ENCODE results near the gene RNF150. TPM values are rescaled to one million over a fixed set of nuclear protein-coding genes. Genes with fewer than 3 reads are reported as not detected.

Gene RNF150
- total RNA-seq, 2 donors from 2014 or later, result 11.7 to 12.3 TPM

- WGBS, result 62% methylated on average over 2 of the region's 2 CpGs
- TF ChIP-seq CTCF (IDR thresholded peaks at IDR 0.05) (no peak), POLR2AphosphoS5 (IDR thresholded peaks at IDR 0.05) (no peak), POLR2A (IDR thresholded peaks at IDR 0.05) (no peak)
- Histone ChIP-seq H3K36me3 (no peaks in the 10 kb centered on the region), H3K4me3 (no peak overlapping the region), H3K27ac (no peak overlapping the region), H3K4me1 (replicated peaks) (no peaks in the 10 kb centered on the region), H3K27me3 (replicated peaks; ENCODE audit: insufficient read depth) (no peaks in the 10 kb centered on the region), H3K9me3 (no peaks in the 10 kb centered on the region)
- intact Hi-C loops (cut with DNase I), result no loop called here
- no peak for DNase-seq (ENCODE audit: low spot score)
These were observed 156.5 kb downstream of the RNF150 start for GRCh38 chr4:140976768-140977167.

DNA sequence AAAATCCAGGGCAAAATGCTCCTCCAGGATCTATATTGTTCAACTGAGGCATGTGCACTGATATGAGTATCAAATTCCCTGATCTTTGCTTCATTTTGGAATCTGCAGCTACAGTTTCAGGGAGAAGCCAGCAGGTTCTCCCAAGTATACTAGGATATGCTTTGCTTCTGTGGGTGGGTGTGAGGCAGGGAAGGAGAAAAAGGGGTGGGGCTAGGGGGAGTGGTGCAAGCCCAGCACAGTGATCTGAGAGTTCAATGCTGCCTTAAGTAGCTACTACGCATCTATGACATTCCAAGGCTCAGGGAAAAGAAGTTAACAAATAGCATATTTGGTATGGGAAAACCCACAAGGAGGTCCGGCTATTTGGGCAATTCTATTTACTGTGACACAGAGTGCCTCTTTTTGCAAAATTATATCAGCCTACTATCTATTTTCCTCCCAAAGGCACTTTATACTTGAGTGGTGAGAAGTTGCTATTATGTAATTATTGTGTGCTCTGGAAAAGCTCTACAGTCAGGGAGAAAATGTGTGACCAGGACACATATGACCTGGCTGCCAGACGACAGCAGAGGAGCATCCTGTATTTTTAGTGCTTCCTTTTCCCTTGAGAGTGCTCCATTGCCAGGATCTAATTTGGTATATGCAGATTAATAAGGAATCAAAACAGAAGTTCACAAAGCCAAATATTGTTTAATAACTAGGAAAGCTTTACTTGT, 162.0 kb downstream of the RNF150 start:
- no peaks in the 10 kb centered on the region for H3K36me3 ChIP-seq
- H3K4me3 ChIP-seq, result no peak overlapping the region
- 67% methylated on average over 3 of the region's 3 CpGs for WGBS
- no peak overlapping the region for H3K27ac ChIP-seq
- no peak for TF ChIP-seq CTCF (IDR thresholded peaks at IDR 0.05)
- no peak for TF ChIP-seq POLR2A (IDR thresholded peaks at IDR 0.05)
- TF ChIP-seq POLR2AphosphoS5 (IDR thresholded peaks at IDR 0.05), result no peak
- intact Hi-C loops (cut with DNase I), result no loop called here
- no peaks in the 10 kb centered on the region for H3K9me3 ChIP-seq
- no peak for DNase-seq (ENCODE audit: low spot score)
- no peaks in the 10 kb centered on the region for H3K4me1 ChIP-seq (replicated peaks)
- H3K27me3 ChIP-seq (replicated peaks; ENCODE audit: insufficient read depth), result no peaks in the 10 kb centered on the region

DNA sequence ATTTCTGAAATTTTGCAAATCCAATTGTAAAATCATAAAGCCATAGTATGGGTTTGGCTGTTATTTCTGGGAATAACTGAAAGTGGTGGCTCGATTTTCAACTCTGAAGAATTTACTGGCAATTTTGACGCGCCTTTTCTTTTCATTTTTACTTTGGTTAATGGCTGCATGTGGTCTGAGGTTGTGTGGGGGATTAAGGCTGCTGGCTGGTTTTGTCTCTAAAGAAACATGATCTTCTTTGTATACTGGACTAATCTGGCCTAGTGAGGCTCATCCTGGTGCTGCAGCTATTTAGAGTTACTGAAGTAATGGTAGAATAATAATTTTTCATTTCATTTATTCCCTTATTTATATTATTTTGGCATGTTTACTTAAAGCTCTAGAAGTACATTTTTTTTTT, 164.0 kb downstream of the RNF150 start:
- intact Hi-C loops (cut with DNase I), result no loop called here
- H3K27ac ChIP-seq, result no peak overlapping the region
- 77% methylated on average over 3 of the region's 3 CpGs for WGBS
- DNase-seq (ENCODE audit: low spot score), result no peak
- H3K9me3 ChIP-seq, result no peaks in the 10 kb centered on the region
- no peak for TF ChIP-seq POLR2AphosphoS5 (IDR thresholded peaks at IDR 0.05)
- TF ChIP-seq POLR2A (IDR thresholded peaks at IDR 0.05), result no peak
- no peak for TF ChIP-seq CTCF (IDR thresholded peaks at IDR 0.05)
- no peak overlapping the region for H3K4me3 ChIP-seq
- no peaks in the 10 kb centered on the region for H3K27me3 ChIP-seq (replicated peaks; ENCODE audit: insufficient read depth)
- no peaks in the 10 kb centered on the region for H3K4me1 ChIP-seq (replicated peaks)
- no peaks in the 10 kb centered on the region for H3K36me3 ChIP-seq

GRCh38 chr4:140968371-140968770, 164.9 kb downstream of the RNF150 start:
- Histone ChIP-seq H3K9me3 (no peaks in the 10 kb centered on the region), H3K4me3 (no peak overlapping the region), H3K27ac (no peak overlapping the region), H3K36me3 (no peaks in the 10 kb centered on the region), H3K27me3 (replicated peaks; ENCODE audit: insufficient read depth) (no peaks in the 10 kb centered on the region), H3K4me1 (replicated peaks) (no peaks in the 10 kb centered on the region)
- TF ChIP-seq CTCF (IDR thresholded peaks at IDR 0.05) (no peak), POLR2A (IDR thresholded peaks at IDR 0.05) (no peak), POLR2AphosphoS5 (IDR thresholded peaks at IDR 0.05) (no peak)
- intact Hi-C loops (cut with DNase I), result no loop called here
- no peak for DNase-seq (ENCODE audit: low spot score)
- WGBS, result 64% methylated on average over 3 of the region's 3 CpGs

DNA sequence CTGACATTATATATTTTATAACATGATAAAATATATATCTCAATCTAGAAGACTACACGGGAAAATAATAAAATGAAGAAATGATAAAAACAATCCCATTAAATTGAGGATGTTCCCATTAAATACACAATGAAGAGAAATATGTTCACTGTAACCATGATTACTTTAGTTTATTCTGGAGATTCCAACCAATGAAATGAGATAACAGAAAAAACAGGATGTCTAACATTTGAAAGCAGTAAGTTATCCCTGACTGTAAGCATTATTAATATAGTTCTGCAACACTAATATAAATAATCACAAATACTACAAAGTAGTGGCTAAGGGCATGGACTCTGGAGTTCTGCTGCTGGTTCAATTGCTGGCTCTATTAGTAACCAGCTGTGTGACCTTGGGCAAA, 169.4 kb downstream of the RNF150 start:
- H3K9me3 ChIP-seq, result no peaks in the 10 kb centered on the region
- H3K27ac ChIP-seq, result no peak overlapping the region
- no peaks in the 10 kb centered on the region for H3K27me3 ChIP-seq (replicated peaks; ENCODE audit: insufficient read depth)
- intact Hi-C loops (cut with DNase I), result no loop called here
- H3K4me1 ChIP-seq (replicated peaks), result no peaks in the 10 kb centered on the region
- peak; percentile 56 for TF ChIP-seq POLR2AphosphoS5 (IDR thresholded peaks at IDR 0.05)
- no peak for TF ChIP-seq CTCF (IDR thresholded peaks at IDR 0.05)
- WGBS, result 46% methylated on average over 1 of the region's 1 CpG
- no peaks in the 10 kb centered on the region for H3K36me3 ChIP-seq
- no peak for DNase-seq (ENCODE audit: low spot score)
- H3K4me3 ChIP-seq, result no peak overlapping the region
